ENCODE data around the gene PON2. TPM values are rescaled to one million over a fixed set of nuclear protein-coding genes. Genes with fewer than 3 reads are reported as not detected.
A peak's percentile ranks its signal among the peaks of the same experiment; 100 is the strongest.

PON2 gene
- polyA plus RNA-seq, 1 experiment, result 51.5 TPM

GRCh38 chr7:95444796-95445195 is 10.0 kb upstream of the PON2 start:
- no peak for TF ChIP-seq CTCF (IDR thresholded peaks at IDR 0.05; ENCODE audit: insufficient read depth, low read depth, low read length)
- Histone ChIP-seq H3K27me3 (ENCODE audit: control insufficient read depth, insufficient read depth, low read length) (no peaks in the 10 kb centered on the region), H3K36me3 (ENCODE audit: control insufficient read depth, insufficient read depth, low read length) (no peaks in the 10 kb centered on the region), H3K4me3 (ENCODE audit: low read depth, low read length) (no peak overlapping the region)
- POLR2A ChIA-PET, result no interaction called here
- CTCF ChIA-PET, result no interaction called here
- no peak for DNase-seq (ENCODE audit: low read depth)

GRCh38 chr7:95441042-95441823 is 6.4 kb upstream of the PON2 start:
- TF ChIP-seq CTCF (IDR thresholded peaks at IDR 0.05; ENCODE audit: insufficient read depth, low read depth, low read length), result no peak
- ChIA-PET CTCF (interaction anchor here (1.5 kb wide), 1 partner anchor 36 kb away, joined by 3 read pairs; no protein-coding TSS in a partner anchor), POLR2A (no interaction called here)
- DNase-seq (ENCODE audit: low read depth), result no peak
- Histone ChIP-seq H3K27me3 (ENCODE audit: control insufficient read depth, insufficient read depth, low read length) (no peaks in the 10 kb centered on the region), H3K36me3 (ENCODE audit: control insufficient read depth, insufficient read depth, low read length) (no peaks in the 10 kb centered on the region), H3K4me3 (ENCODE audit: low read depth, low read length) (no peak overlapping the region)

GRCh38 chr7:95440394-95441038 is 5.7 kb upstream of the PON2 start:
- H3K27me3 ChIP-seq (ENCODE audit: control insufficient read depth, insufficient read depth, low read length), result no peaks in the 10 kb centered on the region
- H3K36me3 ChIP-seq (ENCODE audit: control insufficient read depth, insufficient read depth, low read length), result no peaks in the 10 kb centered on the region
- ChIA-PET POLR2A (no interaction called here), CTCF (interaction anchor here (1.5 kb wide), 1 partner anchor 36 kb away, joined by 3 read pairs; no protein-coding TSS in a partner anchor)
- no peak for DNase-seq (ENCODE audit: low read depth)
- no peak overlapping the region for H3K4me3 ChIP-seq (ENCODE audit: low read depth, low read length)
- TF ChIP-seq CTCF (IDR thresholded peaks at IDR 0.05; ENCODE audit: insufficient read depth, low read depth, low read length), result no peak

- no peak for TF ChIP-seq CTCF (IDR thresholded peaks at IDR 0.05; ENCODE audit: insufficient read depth, low read depth, low read length)
- H3K4me3 ChIP-seq (ENCODE audit: low read depth, low read length), result no peak overlapping the region
- H3K36me3 ChIP-seq (ENCODE audit: control insufficient read depth, insufficient read depth, low read length), result peaks cover 3% of the 10 kb centered on the region; the same call in 1 of the 2 replicates
- H3K27me3 ChIP-seq (ENCODE audit: control insufficient read depth, insufficient read depth, low read length), result no peaks in the 10 kb centered on the region
- CTCF ChIA-PET, result interaction anchor here (0.8 to 1.4 kb wide), 2 partner anchors 17 to 40 kb away, joined by 3 to 4 read pairs; no protein-coding TSS in a partner anchor
- POLR2A ChIA-PET, result no interaction called here
- DNase-seq (ENCODE audit: low read depth), result no peak
These were observed 1.6 kb upstream of the PON2 start for GRCh38 chr7:95436407-95436806.

- H3K27me3 ChIP-seq (ENCODE audit: control insufficient read depth, insufficient read depth, low read length), result no peaks in the 10 kb centered on the region
- peak overlapping the region; percentile 64 for H3K4me3 ChIP-seq (ENCODE audit: low read depth, low read length)
- no peak for TF ChIP-seq CTCF (IDR thresholded peaks at IDR 0.05; ENCODE audit: insufficient read depth, low read depth, low read length)
- ChIA-PET POLR2A (interaction anchor here (0.6 kb wide), 1 partner anchor 777 kb away, joined by 3 read pairs; no protein-coding TSS in a partner anchor), CTCF (interaction anchor here (0.6 to 1.5 kb wide), 3 partner anchors 41 to 1213 kb away, joined by 3 to 4 read pairs (median 4); no protein-coding TSS in a partner anchor)
- DNase-seq (ENCODE audit: low read depth), result no peak
- H3K36me3 ChIP-seq (ENCODE audit: control insufficient read depth, insufficient read depth, low read length), result peaks cover 3% of the 10 kb centered on the region; the same call in 1 of the 2 replicates
These were observed 573 bp upstream of the PON2 start for GRCh38 chr7:95435422-95435780.

All from BJ (cell line).